ENCODE data around the gene NPVF.

DNA sequence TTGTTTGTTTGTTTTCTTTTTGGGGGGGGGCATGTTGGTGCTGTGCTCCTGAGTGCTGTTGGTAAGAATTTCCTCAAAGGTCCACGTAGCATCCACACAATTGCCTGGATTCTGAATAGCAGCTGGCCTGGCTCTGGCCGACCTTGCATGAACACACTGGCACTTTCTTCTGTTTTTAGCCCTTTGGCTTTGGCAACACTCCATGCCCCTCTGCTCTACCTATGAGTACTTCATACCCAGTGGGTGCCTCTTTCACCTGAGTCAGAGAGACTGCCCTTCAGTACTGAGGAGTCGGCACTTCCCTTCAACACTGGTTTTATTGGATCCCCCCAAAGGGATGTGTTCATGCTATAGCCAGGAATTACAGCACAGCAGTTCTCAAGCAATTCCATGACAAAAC lies 7.2 kb upstream of the NPVF start:
- no peak for TF ChIP-seq CBX2 (IDR thresholded peaks at IDR 0.05; ENCODE audit: borderline replicate concordance, low read depth)
- TF ChIP-seq MYC (IDR thresholded peaks at IDR 0.05; ENCODE audit: borderline replicate concordance, low read length), result no peak
- TF ChIP-seq, protein P1, sequence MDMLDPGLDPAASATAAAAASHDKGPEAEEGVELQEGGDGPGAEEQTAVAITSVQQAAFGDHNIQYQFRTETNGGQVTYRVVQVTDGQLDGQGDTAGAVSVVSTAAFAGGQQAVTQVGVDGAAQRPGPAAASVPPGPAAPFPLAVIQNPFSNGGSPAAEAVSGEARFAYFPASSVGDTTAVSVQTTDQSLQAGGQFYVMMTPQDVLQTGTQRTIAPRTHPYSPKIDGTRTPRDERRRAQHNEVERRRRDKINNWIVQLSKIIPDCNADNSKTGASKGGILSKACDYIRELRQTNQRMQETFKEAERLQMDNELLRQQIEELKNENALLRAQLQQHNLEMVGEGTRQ (IDR thresholded peaks at IDR 0.05), result no peak
- TF ChIP-seq, protein P2, sequence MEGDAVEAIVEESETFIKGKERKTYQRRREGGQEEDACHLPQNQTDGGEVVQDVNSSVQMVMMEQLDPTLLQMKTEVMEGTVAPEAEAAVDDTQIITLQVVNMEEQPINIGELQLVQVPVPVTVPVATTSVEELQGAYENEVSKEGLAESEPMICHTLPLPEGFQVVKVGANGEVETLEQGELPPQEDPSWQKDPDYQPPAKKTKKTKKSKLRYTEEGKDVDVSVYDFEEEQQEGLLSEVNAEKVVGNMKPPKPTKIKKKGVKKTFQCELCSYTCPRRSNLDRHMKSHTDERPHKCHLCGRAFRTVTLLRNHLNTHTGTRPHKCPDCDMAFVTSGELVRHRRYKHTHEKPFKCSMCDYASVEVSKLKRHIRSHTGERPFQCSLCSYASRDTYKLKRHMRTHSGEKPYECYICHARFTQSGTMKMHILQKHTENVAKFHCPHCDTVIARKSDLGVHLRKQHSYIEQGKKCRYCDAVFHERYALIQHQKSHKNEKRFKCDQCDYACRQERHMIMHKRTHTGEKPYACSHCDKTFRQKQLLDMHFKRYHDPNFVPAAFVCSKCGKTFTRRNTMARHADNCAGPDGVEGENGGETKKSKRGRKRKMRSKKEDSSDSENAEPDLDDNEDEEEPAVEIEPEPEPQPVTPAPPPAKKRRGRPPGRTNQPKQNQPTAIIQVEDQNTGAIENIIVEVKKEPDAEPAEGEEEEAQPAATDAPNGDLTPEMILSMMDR (IDR thresholded peaks at IDR 0.05), result no peak
- TF ChIP-seq, protein P3, sequence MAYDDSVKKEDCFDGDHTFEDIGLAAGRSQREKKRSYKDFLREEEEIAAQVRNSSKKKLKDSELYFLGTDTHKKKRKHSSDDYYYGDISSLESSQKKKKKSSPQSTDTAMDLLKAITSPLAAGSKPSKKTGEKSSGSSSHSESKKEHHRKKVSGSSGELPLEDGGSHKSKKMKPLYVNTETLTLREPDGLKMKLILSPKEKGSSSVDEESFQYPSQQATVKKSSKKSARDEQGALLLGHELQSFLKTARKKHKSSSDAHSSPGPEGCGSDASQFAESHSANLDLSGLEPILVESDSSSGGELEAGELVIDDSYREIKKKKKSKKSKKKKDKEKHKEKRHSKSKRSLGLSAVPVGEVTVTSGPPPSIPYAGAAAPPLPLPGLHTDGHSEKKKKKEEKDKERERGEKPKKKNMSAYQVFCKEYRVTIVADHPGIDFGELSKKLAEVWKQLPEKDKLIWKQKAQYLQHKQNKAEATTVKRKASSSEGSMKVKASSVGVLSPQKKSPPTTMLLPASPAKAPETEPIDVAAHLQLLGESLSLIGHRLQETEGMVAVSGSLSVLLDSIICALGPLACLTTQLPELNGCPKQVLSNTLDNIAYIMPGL (CRISPR knock-in tag; IDR thresholded peaks at IDR 0.05; ENCODE audit: borderline replicate concordance), result no peak
